ENCODE data around the gene ESRRA. TPM values are rescaled to one million over a fixed set of nuclear protein-coding genes. Genes with fewer than 3 reads are reported as not detected.

Gene ESRRA
- total RNA-seq (2014; rRNA removed; shearing (Covaris generic)) (28.6 and 42.3 TPM in 2 replicates), total RNA-seq (2022) (44.9 and 57.8 TPM in 2 replicates), Bru-seq, nascent RNA (percentile 68 among the genes with signal in this experiment), BruChase-seq, experiment 1, labeled RNA remaining after a 6-hour chase (percentile 86 among the genes with signal in this experiment), BruChase-seq, experiment 2, labeled RNA remaining after a 2-hour chase (percentile 86 among the genes with signal in this experiment)
- long read RNA-seq, transcript ESRRA-201 (7 exons, 2,215 nt): major isoform, 23 of 674 reads
- long read RNA-seq, transcript ESRRA-202 (7 exons, 2,283 nt): minor isoform, 5 of 674 reads
- long read RNA-seq, partial matches to known transcripts: 10 of 674 reads
- long read RNA-seq, other reads (novel, unspliced or antisense): 635 of 674 reads

DNA sequence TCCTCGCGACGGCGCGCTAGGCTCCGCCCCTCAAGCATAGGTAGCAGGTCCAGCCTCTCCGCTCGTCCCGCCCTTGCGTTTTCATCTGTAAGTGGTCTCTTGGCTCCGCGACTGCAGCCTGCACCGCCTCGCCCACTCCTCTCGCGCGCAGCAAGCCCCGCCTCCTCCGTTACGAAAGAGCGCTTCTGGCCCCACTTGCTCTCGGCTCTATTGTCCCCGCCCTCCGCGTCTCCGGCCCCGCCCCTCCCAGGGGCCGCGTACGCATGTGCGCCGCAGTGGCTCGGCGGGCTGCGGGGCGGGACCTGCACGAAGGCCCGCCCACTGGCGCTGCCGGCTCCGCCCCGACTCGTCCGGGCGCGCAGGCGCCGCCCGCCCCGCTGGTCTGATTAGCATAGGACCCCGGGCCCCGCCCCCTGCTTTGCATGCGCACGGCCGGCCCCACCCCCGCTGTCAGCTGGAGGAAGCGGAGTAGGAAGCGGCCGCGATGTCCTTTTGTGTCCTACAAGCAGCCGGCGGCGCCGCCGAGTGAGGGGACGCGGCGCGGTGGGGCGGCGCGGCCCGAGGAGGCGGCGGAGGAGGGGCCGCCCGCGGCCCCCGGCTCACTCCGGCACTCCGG is at the start of gene ESRRA:
TSS of gene ESRRA (plus strand) at position 450 of the 616 bp plus-strand sequence. CDS start 1,656 bp downstream, outside the sequence.
- H3K36me3 ChIP-seq (ENCODE audit: insufficient read depth, low read length): peaks cover 27% of the 10 kb centered on the region
- BruUV-seq (replicated peaks): no TSS peak
- ChIA-PET POLR2A (interaction anchor here (0.6 to 2.5 kb wide), 3 partner anchors 13 to 34 kb away, joined by 3 to 11 read pairs (median 3); partner anchors contain the start of genes PRDX5 and TRMT112), CTCF (ENCODE audit: unreplicated experiment) (interaction anchor here (0.6 to 2.1 kb wide), 6 partner anchors 13 to 417 kb away, joined by 3 to 14 read pairs (median 6); partner anchors contain the start of genes FERMT3 and PRDX5)
- H3K4me1 ChIP-seq (ENCODE audit: insufficient read depth, low read length, poor library complexity, severe bottlenecking): peaks cover 30% of the 10 kb centered on the region
- H3K9me2 ChIP-seq (ENCODE audit: insufficient read depth, low read length): no peaks in the 10 kb centered on the region
- peak within 1 kb of the TSS; percentile 96 for H3K27ac ChIP-seq (ENCODE audit: low read depth, low read length, poor library complexity, severe bottlenecking)
- intact Hi-C loops (cut with micrococcal nuclease; ENCODE audit: unreplicated experiment): loop anchor here (1.0 to 10.0 kb wide), 4 partner anchors 12 to 330 kb away; partner anchors contain the start of genes CCDC88B, COX8A, FKBP2 and TRMT112
- no peaks in the 10 kb centered on the region for H3K9me3 ChIP-seq (ENCODE audit: low read length)
- peak within 1 kb of the TSS; percentile 88 for H3K4me3 ChIP-seq (ENCODE audit: low read depth, low read length, poor library complexity, severe bottlenecking)
- H2AFZ ChIP-seq (ENCODE audit: low read length): peak within 1 kb of the TSS; percentile 57; the same call in 1 of the 2 replicates
- H3K79me2 ChIP-seq (ENCODE audit: insufficient read depth, low read depth, low read length): peaks cover 25% of the 10 kb centered on the region
- peak within 1 kb of the TSS; percentile 95 for H3K4me2 ChIP-seq (ENCODE audit: low read length)
- peak; percentile 99 for DNase-seq (ENCODE audit: low spot score)
- TF ChIP-seq, protein P1, sequence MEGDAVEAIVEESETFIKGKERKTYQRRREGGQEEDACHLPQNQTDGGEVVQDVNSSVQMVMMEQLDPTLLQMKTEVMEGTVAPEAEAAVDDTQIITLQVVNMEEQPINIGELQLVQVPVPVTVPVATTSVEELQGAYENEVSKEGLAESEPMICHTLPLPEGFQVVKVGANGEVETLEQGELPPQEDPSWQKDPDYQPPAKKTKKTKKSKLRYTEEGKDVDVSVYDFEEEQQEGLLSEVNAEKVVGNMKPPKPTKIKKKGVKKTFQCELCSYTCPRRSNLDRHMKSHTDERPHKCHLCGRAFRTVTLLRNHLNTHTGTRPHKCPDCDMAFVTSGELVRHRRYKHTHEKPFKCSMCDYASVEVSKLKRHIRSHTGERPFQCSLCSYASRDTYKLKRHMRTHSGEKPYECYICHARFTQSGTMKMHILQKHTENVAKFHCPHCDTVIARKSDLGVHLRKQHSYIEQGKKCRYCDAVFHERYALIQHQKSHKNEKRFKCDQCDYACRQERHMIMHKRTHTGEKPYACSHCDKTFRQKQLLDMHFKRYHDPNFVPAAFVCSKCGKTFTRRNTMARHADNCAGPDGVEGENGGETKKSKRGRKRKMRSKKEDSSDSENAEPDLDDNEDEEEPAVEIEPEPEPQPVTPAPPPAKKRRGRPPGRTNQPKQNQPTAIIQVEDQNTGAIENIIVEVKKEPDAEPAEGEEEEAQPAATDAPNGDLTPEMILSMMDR (conservative IDR thresholded peaks at IDR 0.05; ENCODE audit: low read length): no peak
- no peak for TF ChIP-seq EZH2phosphoT487 (IDR thresholded peaks at IDR 0.05; ENCODE audit: borderline replicate concordance, low read depth, low read length)
- no peaks in the 10 kb centered on the region for H4K20me1 ChIP-seq (ENCODE audit: insufficient read depth, low read length)

DNA sequence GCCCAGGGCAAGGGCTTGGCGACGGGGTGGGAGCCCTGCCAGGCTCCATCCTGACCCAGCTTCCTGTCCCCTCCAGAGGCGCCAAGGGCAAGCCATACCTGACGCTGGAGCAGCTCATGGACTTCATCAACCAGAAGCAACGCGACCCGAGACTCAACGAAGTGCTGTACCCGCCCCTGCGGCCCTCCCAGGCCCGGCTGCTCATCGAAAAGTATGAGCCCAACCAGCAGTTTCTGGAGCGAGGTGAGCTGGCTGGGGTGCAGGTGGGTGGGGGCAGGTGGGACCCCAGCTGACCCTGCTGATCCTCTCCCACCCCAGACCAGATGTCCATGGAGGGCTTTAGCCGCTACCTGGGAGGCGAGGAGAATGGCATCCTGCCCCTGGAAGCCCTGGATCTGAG is 49.0 kb upstream of the ESRRA start:
- H3K4me1 ChIP-seq (ENCODE audit: insufficient read depth, low read length, poor library complexity, severe bottlenecking): peaks cover 17% of the 10 kb centered on the region
- no peak overlapping the region for H3K27ac ChIP-seq (ENCODE audit: low read depth, low read length, poor library complexity, severe bottlenecking)
- no peak for TF ChIP-seq EZH2phosphoT487 (IDR thresholded peaks at IDR 0.05; ENCODE audit: borderline replicate concordance, low read depth, low read length)
- TF ChIP-seq, protein P1 (conservative IDR thresholded peaks at IDR 0.05; ENCODE audit: low read length): no peak
- H3K4me2 ChIP-seq (ENCODE audit: low read length): no peak overlapping the region
- no peaks in the 10 kb centered on the region for H4K20me1 ChIP-seq (ENCODE audit: insufficient read depth, low read length)
- BruUV-seq (replicated peaks): no TSS peak
- intact Hi-C loops (cut with micrococcal nuclease; ENCODE audit: unreplicated experiment): no loop called here
- H2AFZ ChIP-seq (ENCODE audit: low read length): no peak overlapping the region
- H3K4me3 ChIP-seq (ENCODE audit: low read depth, low read length, poor library complexity, severe bottlenecking): no peak overlapping the region
- ChIA-PET CTCF (ENCODE audit: unreplicated experiment) (no interaction called here), POLR2A (interaction anchor here (0.6 to 1.0 kb wide), 2 partner anchors 14 to 71 kb away, joined by 3 to 4 read pairs; no protein-coding TSS in a partner anchor)
- H3K9me2 ChIP-seq (ENCODE audit: insufficient read depth, low read length): no peaks in the 10 kb centered on the region
- no peaks in the 10 kb centered on the region for H3K9me3 ChIP-seq (ENCODE audit: low read length)
- H3K79me2 ChIP-seq (ENCODE audit: insufficient read depth, low read depth, low read length): no peaks in the 10 kb centered on the region
- no peaks in the 10 kb centered on the region for H3K36me3 ChIP-seq (ENCODE audit: insufficient read depth, low read length)
- DNase-seq (ENCODE audit: low spot score): no peak

Data from OCI-LY7 (cell line).